ENCODE results near the gene ZNF407.

DNA sequence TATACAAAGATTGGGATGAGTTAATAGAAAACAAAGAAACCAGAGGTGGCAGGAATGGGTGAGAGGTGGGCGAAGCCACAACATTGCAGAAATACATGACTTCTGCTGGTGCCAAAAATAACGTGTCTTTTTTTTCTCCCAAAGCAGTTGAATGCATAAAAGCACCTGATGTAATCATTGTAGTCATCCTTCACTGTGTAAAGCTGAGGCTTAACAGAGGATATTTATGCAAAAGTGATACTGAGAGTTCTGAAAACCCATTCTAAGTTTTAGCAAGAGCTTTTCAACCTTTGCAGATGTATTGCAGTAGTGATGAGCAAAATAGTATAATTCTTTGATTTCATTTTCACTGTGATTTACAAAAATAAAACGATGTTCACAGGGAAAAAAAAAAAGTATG is 438.3 kb downstream of the ZNF407 start:
- TF ChIP-seq, protein P1, sequence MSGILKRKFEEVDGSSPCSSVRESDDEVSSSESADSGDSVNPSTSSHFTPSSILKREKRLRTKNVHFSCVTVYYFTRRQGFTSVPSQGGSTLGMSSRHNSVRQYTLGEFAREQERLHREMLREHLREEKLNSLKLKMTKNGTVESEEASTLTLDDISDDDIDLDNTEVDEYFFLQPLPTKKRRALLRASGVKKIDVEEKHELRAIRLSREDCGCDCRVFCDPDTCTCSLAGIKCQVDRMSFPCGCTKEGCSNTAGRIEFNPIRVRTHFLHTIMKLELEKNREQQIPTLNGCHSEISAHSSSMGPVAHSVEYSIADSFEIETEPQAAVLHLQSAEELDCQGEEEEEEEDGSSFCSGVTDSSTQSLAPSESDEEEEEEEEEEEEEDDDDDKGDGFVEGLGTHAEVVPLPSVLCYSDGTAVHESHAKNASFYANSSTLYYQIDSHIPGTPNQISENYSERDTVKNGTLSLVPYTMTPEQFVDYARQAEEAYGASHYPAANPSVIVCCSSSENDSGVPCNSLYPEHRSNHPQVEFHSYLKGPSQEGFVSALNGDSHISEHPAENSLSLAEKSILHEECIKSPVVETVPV (CRISPR knock-in tag; IDR thresholded peaks at IDR 0.05), result no peak
- TF ChIP-seq ZNF70 (CRISPR knock-in tag; IDR thresholded peaks at IDR 0.05) (no peak), PPARA (CRISPR knock-in tag; IDR thresholded peaks at IDR 0.05; ENCODE audit: borderline replicate concordance) (no peak), ESRRG (CRISPR knock-in tag; IDR thresholded peaks at IDR 0.05) (no peak), ZFP30 (CRISPR knock-in tag; IDR thresholded peaks at IDR 0.05) (no peak), TOX (CRISPR knock-in tag; IDR thresholded peaks at IDR 0.05; ENCODE audit: borderline replicate concordance) (no peak), RARB (CRISPR knock-in tag; IDR thresholded peaks at IDR 0.05) (no peak), TCF4 (CRISPR knock-in tag; IDR thresholded peaks at IDR 0.05; ENCODE audit: borderline replicate concordance) (no peak), GLIS3 (CRISPR knock-in tag; IDR thresholded peaks at IDR 0.05) (no peak), ZNF565 (CRISPR knock-in tag; conservative IDR thresholded peaks at IDR 0.05; ENCODE audit: low read depth) (no peak)
- TF ChIP-seq, protein P2, sequence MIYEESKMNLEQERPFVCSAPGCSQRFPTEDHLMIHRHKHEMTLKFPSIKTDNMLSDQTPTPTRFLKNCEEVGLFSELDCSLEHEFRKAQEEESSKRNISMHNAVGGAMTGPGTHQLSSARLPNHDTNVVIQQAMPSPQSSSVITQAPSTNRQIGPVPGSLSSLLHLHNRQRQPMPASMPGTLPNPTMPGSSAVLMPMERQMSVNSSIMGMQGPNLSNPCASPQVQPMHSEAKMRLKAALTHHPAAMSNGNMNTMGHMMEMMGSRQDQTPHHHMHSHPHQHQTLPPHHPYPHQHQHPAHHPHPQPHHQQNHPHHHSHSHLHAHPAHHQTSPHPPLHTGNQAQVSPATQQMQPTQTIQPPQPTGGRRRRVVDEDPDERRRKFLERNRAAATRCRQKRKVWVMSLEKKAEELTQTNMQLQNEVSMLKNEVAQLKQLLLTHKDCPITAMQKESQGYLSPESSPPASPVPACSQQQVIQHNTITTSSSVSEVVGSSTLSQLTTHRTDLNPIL (CRISPR knock-in tag; IDR thresholded peaks at IDR 0.05; ENCODE audit: low read depth), result no peak
- TF ChIP-seq, protein P3, sequence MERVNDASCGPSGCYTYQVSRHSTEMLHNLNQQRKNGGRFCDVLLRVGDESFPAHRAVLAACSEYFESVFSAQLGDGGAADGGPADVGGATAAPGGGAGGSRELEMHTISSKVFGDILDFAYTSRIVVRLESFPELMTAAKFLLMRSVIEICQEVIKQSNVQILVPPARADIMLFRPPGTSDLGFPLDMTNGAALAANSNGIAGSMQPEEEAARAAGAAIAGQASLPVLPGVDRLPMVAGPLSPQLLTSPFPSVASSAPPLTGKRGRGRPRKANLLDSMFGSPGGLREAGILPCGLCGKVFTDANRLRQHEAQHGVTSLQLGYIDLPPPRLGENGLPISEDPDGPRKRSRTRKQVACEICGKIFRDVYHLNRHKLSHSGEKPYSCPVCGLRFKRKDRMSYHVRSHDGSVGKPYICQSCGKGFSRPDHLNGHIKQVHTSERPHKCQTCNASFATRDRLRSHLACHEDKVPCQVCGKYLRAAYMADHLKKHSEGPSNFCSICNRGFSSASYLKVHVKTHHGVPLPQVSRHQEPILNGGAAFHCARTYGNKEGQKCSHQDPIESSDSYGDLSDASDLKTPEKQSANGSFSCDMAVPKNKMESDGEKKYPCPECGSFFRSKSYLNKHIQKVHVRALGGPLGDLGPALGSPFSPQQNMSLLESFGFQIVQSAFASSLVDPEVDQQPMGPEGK (CRISPR knock-in tag; IDR thresholded peaks at IDR 0.05; ENCODE audit: borderline replicate concordance), result no peak
- TF ChIP-seq, protein P4, sequence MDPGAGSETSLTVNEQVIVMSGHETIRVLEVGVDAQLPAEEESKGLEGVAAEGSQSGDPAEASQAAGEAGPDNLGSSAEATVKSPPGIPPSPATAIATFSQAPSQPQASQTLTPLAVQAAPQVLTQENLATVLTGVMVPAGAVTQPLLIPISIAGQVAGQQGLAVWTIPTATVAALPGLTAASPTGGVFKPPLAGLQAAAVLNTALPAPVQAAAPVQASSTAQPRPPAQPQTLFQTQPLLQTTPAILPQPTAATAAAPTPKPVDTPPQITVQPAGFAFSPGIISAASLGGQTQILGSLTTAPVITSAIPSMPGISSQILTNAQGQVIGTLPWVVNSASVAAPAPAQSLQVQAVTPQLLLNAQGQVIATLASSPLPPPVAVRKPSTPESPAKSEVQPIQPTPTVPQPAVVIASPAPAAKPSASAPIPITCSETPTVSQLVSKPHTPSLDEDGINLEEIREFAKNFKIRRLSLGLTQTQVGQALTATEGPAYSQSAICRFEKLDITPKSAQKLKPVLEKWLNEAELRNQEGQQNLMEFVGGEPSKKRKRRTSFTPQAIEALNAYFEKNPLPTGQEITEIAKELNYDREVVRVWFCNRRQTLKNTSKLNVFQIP (CRISPR knock-in tag; IDR thresholded peaks at IDR 0.05; ENCODE audit: borderline replicate concordance, low read depth), result no peak
